ENCODE results near the gene ZMYM2. TPM values are rescaled to one million over a fixed set of nuclear protein-coding genes. Genes with fewer than 3 reads are reported as not detected.
A peak's percentile ranks its signal among the peaks of the same experiment; 100 is the strongest.

ZMYM2 gene
- total RNA-seq, 4 donors from 2014 or later = 60.7 to 75.3 (median 68.1) TPM

- no peak overlapping the region for H3K27ac ChIP-seq
- 91 to 94% methylated on average over 10 to 11 of the region's 11 CpGs for WGBS, 2 donors
Observed at GRCh38 chr13:20043207-20043925, 84.8 kb downstream of the ZMYM2 start.

GRCh38 chr13:20044086-20044485 is 85.6 kb downstream of the ZMYM2 start:
- peaks cover 0 to 40% (median 6%) of the 10 kb centered on the region in 3 donors for H3K36me3 ChIP-seq
- H3K9me3 ChIP-seq = no peaks in the 10 kb centered on the region
- H3K4me3 ChIP-seq = no peak overlapping the region
- no peak overlapping the region for H3K27ac ChIP-seq
- no peak for DNase-seq (ENCODE audit: low spot score in 2 of 2)
- no peak for TF ChIP-seq EP300 (IDR thresholded peaks at IDR 0.05)
- TF ChIP-seq POLR2A (IDR thresholded peaks at IDR 0.05) = no peak
- TF ChIP-seq, protein P1, sequence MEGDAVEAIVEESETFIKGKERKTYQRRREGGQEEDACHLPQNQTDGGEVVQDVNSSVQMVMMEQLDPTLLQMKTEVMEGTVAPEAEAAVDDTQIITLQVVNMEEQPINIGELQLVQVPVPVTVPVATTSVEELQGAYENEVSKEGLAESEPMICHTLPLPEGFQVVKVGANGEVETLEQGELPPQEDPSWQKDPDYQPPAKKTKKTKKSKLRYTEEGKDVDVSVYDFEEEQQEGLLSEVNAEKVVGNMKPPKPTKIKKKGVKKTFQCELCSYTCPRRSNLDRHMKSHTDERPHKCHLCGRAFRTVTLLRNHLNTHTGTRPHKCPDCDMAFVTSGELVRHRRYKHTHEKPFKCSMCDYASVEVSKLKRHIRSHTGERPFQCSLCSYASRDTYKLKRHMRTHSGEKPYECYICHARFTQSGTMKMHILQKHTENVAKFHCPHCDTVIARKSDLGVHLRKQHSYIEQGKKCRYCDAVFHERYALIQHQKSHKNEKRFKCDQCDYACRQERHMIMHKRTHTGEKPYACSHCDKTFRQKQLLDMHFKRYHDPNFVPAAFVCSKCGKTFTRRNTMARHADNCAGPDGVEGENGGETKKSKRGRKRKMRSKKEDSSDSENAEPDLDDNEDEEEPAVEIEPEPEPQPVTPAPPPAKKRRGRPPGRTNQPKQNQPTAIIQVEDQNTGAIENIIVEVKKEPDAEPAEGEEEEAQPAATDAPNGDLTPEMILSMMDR (IDR thresholded peaks at IDR 0.05) = no peak
- no peaks in the 10 kb centered on the region for H3K27me3 ChIP-seq
- H3K4me1 ChIP-seq = peaks cover 0 to 7% (median 3%) of the 10 kb centered on the region in 4 donors
- 88 to 89% methylated on average over 1 of the region's 1 CpG for WGBS, 2 donors

More at GRCh38 chr13:20043207-20043925, 84.8 kb downstream of the ZMYM2 start:
- no peaks in the 10 kb centered on the region for H3K27me3 ChIP-seq
- H3K36me3 ChIP-seq = peaks cover 0 to 42% (median 6%) of the 10 kb centered on the region in 3 donors
- TF ChIP-seq EP300 (IDR thresholded peaks at IDR 0.05) = no peak
- TF ChIP-seq, protein P1 (IDR thresholded peaks at IDR 0.05) = no peak
- no peak for TF ChIP-seq POLR2A (IDR thresholded peaks at IDR 0.05)
- no peak overlapping the region for H3K4me3 ChIP-seq
- H3K9me3 ChIP-seq = no peaks in the 10 kb centered on the region
- peaks cover 0 to 2% (median 0%) of the 10 kb centered on the region in 4 donors for H3K4me1 ChIP-seq
- DNase-seq (ENCODE audit: low spot score in 2 of 2) = no peak

DNA sequence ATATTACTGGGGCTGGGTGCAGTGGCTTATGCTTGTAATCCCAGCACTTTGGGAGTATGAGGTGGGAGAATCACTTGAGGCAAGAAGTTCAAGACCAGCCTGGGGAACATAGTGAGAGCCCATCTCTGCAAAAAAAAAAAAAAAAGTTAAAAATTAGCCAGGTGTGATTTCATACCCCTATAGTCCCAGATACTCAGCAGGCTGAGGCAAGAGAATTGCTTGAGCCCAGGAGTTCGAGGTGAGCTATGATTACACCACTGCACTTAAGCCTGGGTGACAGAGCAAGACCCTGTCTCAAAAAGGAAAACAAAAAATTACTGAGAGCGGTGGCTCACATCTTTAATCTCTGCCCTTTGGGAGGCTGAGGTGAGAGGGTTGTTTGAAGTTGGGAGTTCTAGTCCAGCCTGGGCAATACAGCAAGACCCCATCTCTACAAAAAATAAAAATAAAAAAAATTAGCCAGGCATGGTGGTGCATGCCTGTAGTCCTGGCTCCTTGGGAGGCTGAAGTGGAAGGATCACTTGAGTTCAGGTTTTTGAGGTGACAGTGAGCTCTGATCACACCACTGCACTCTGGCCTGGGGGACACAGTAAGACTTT is 87.5 kb downstream of the ZMYM2 start:
- no peak for DNase-seq (ENCODE audit: low spot score in 2 of 2)
- WGBS, 2 donors = 94 to 98% methylated on average over 2 of the region's 2 CpGs
- H3K9me3 ChIP-seq = no peaks in the 10 kb centered on the region
- no peaks in the 10 kb centered on the region for H3K27me3 ChIP-seq
- no peak overlapping the region for H3K27ac ChIP-seq
- no peak for TF ChIP-seq EP300 (IDR thresholded peaks at IDR 0.05)
- TF ChIP-seq, protein P1 (IDR thresholded peaks at IDR 0.05) = no peak
- TF ChIP-seq POLR2A (IDR thresholded peaks at IDR 0.05) = no peak
- H3K36me3 ChIP-seq = peaks cover 0 to 28% (median 6%) of the 10 kb centered on the region in 3 donors
- peaks cover 0 to 11% (median 5%) of the 10 kb centered on the region in 4 donors for H3K4me1 ChIP-seq
- H3K4me3 ChIP-seq = no peak overlapping the region

DNA sequence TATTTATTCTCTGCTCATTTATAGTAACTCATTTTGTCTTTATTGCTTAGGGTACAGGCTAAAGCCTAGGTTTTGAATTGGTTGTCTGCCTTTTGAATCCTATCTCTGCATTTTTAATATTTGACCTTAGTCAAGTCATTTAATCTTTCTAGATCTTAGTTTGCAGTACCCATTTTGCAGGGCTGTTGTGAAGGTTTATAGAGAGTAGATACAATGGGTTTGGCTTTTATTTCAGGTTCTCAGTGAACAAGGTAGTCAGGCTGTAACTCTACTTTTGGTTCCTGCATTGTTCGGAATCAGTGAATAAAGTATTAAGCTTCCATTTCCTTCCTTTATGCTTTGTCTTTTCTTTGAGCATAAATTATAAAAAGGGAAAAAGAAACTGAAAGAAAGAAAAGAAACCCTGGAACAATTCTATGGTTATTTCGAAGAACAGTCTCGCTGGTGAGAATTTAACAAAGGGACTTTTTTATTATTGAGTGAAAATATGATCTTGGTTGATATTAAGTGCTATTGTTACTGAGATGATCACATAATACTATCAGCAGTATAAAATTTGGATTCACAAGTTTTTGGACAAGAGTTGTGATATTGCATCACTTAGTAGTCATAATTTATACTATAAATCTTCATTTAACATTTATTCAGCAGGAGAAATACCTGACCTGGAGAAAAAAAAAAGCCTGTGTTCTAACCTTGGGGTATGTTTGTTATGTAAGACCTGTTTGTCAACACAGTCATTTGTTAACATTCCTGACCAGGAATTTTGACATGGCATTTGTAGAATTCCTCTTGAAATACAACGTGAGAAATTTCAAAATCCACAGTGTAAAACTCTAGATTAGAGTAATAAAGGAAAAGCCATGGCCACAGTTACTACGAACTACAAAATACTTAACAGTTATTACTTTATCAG is 91.3 kb downstream of the ZMYM2 start:
- Histone ChIP-seq H3K36me3 (peaks cover 0 to 12% (median 0%) of the 10 kb centered on the region in 3 donors), H3K27ac (peak overlapping the region in 2 of 4 donors; percentile 5 to 23), H3K4me3 (peak overlapping the region in 1 of 4 donors; percentile 5), H3K4me1 (peaks cover 0 to 11% (median 5%) of the 10 kb centered on the region in 4 donors), H3K27me3 (no peaks in the 10 kb centered on the region), H3K9me3 (no peaks in the 10 kb centered on the region)
- DNase-seq (ENCODE audit: low spot score in 2 of 2) = no peak
- TF ChIP-seq, protein P1 (IDR thresholded peaks at IDR 0.05) = no peak
- TF ChIP-seq POLR2A (IDR thresholded peaks at IDR 0.05) (no peak), EP300 (IDR thresholded peaks at IDR 0.05) (no peak)
- WGBS, 2 donors = 45 to 52% methylated on average over 5 of the region's 5 CpGs
